ENCODE measurements around the gene AR. TPM values are rescaled to one million over a fixed set of nuclear protein-coding genes. Genes with fewer than 3 reads are reported as not detected.

AR gene
- total and polyA plus RNA-seq, 4 donors, result 0.43 to 5.3 (median 2.8) TPM

DNA sequence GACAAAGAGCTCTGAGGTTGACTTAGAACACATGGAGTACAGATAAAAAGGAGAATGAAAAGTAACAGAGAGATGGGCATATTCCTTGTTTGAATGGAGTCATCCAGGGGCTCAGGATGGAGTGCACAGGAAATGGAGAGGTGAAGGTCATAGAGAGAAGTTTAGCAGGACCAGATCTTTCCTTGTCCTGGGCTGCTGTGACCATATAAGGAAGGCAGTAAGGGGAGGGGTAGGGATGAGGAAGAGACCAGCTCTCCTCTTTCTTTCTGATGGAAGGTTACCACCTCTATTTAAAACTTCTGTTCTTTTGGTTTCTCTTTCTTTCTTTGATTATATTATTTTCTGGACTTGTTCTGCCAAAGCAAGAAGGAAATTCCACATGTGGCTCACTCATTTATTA lies 27.0 kb downstream of the AR start:
- TF ChIP-seq, protein P1, sequence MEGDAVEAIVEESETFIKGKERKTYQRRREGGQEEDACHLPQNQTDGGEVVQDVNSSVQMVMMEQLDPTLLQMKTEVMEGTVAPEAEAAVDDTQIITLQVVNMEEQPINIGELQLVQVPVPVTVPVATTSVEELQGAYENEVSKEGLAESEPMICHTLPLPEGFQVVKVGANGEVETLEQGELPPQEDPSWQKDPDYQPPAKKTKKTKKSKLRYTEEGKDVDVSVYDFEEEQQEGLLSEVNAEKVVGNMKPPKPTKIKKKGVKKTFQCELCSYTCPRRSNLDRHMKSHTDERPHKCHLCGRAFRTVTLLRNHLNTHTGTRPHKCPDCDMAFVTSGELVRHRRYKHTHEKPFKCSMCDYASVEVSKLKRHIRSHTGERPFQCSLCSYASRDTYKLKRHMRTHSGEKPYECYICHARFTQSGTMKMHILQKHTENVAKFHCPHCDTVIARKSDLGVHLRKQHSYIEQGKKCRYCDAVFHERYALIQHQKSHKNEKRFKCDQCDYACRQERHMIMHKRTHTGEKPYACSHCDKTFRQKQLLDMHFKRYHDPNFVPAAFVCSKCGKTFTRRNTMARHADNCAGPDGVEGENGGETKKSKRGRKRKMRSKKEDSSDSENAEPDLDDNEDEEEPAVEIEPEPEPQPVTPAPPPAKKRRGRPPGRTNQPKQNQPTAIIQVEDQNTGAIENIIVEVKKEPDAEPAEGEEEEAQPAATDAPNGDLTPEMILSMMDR (IDR thresholded peaks at IDR 0.05; ENCODE audit: control extremely low read depth, extremely low read depth), result no peak
- DNase-seq (no peak), ATAC-seq (ENCODE audit: insufficient read depth, low FRiP score) (no peak)
- H3K4me1 ChIP-seq (ENCODE audit: control insufficient read depth in 5 of 5, insufficient read depth in 5 of 5, low read length in 5 of 5), result no peaks in the 10 kb centered on the region
- H3K9me3 ChIP-seq (ENCODE audit: control insufficient read depth in 4 of 4, insufficient read depth in 3 of 4, low read length in 3 of 4), result no peaks in the 10 kb centered on the region
- peaks cover 0 to 3% (median 3%) of the 10 kb centered on the region in 3 donors for H3K27me3 ChIP-seq (ENCODE audit: control insufficient read depth in 3 of 3, insufficient read depth in 3 of 3, low read length in 2 of 3)
- H3K9ac ChIP-seq (ENCODE audit: insufficient read depth in 1 of 2, low read length in 2 of 2), result no peak overlapping the region
- no peak overlapping the region for H3K27ac ChIP-seq (ENCODE audit: low read depth in 1 of 2, low read length in 1 of 2)
- no peak overlapping the region for H3K4me3 ChIP-seq
- H3K36me3 ChIP-seq (ENCODE audit: control insufficient read depth in 4 of 4, insufficient read depth in 4 of 4, low read length in 4 of 4), result no peaks in the 10 kb centered on the region

DNA sequence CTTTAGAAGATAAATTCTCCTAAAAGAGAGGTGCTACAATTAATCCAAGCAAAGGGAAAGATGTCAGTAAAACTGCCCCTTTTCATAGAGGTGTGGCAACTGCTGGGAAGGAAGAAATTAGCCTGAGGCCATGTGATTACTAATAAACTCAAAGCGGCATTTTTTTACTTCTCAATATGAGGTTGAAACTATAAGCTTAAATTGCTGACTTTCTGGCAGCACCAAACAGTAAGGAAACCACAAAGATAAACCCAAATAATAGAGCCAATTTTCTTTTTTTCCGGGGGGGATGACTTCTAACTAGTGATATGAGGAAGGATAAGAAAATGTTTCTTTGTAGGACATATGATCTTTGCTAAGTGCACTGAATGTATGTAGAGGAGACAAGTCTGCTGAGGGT lies 30.9 kb downstream of the AR start:
- H3K9ac ChIP-seq (ENCODE audit: insufficient read depth in 1 of 2, low read length in 2 of 2), result no peak overlapping the region
- H3K4me1 ChIP-seq (ENCODE audit: control insufficient read depth in 5 of 5, insufficient read depth in 5 of 5, low read length in 5 of 5), result no peaks in the 10 kb centered on the region
- no peaks in the 10 kb centered on the region for H3K9me3 ChIP-seq (ENCODE audit: control insufficient read depth in 4 of 4, insufficient read depth in 3 of 4, low read length in 3 of 4)
- peaks cover 0 to 3% (median 0%) of the 10 kb centered on the region in 3 donors for H3K27me3 ChIP-seq (ENCODE audit: control insufficient read depth in 3 of 3, insufficient read depth in 3 of 3, low read length in 2 of 3)
- H3K36me3 ChIP-seq (ENCODE audit: control insufficient read depth in 4 of 4, insufficient read depth in 4 of 4, low read length in 4 of 4), result no peaks in the 10 kb centered on the region
- no peak overlapping the region for H3K27ac ChIP-seq (ENCODE audit: low read depth in 1 of 2, low read length in 1 of 2)
- TF ChIP-seq, protein P1 (IDR thresholded peaks at IDR 0.05; ENCODE audit: control extremely low read depth, extremely low read depth), result no peak
- DNase-seq (no peak), ATAC-seq (ENCODE audit: insufficient read depth, low FRiP score) (no peak)
- H3K4me3 ChIP-seq, result no peak overlapping the region
- WGBS, 2 donors, result 39 to 53% methylated on average over 2 of the region's 2 CpGs

DNA sequence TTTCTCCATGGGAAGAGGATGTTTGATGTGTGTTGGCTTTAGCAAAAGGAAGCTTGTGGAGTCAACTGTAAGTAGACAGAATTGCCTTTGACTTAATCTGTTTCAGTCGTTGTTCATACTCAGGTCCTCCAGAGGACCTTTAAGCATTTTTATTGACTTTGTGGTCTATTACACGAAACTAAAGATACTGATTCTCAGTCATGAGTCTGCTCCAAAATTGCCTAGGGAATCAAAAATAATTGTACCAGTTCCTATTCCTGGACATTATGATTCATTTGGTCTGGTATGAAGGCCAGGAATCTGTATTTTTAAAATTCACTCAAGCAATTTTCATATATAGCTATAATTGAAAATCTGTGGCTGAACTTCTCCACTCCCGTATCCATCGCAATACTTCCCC lies 38.6 kb downstream of the AR start:
- Histone ChIP-seq H3K9me3 (ENCODE audit: control insufficient read depth in 4 of 4, insufficient read depth in 3 of 4, low read length in 3 of 4) (peaks cover 0 to 1% (median 0%) of the 10 kb centered on the region in 4 donors), H3K4me1 (ENCODE audit: control insufficient read depth in 5 of 5, insufficient read depth in 5 of 5, low read length in 5 of 5) (no peaks in the 10 kb centered on the region), H3K27ac (ENCODE audit: low read depth in 1 of 2, low read length in 1 of 2) (no peak overlapping the region), H3K36me3 (ENCODE audit: control insufficient read depth in 4 of 4, insufficient read depth in 4 of 4, low read length in 4 of 4) (no peaks in the 10 kb centered on the region), H3K27me3 (ENCODE audit: control insufficient read depth in 3 of 3, insufficient read depth in 3 of 3, low read length in 2 of 3) (no peaks in the 10 kb centered on the region), H3K4me3 (no peak overlapping the region), H3K9ac (ENCODE audit: insufficient read depth in 1 of 2, low read length in 2 of 2) (no peak overlapping the region)
- WGBS, 2 donors, result 69 to 86% methylated on average over 4 of the region's 4 CpGs
- TF ChIP-seq, protein P1 (IDR thresholded peaks at IDR 0.05; ENCODE audit: control extremely low read depth, extremely low read depth), result no peak
- ATAC-seq (ENCODE audit: insufficient read depth, low FRiP score), result no peak
- DNase-seq, result no peak

DNA sequence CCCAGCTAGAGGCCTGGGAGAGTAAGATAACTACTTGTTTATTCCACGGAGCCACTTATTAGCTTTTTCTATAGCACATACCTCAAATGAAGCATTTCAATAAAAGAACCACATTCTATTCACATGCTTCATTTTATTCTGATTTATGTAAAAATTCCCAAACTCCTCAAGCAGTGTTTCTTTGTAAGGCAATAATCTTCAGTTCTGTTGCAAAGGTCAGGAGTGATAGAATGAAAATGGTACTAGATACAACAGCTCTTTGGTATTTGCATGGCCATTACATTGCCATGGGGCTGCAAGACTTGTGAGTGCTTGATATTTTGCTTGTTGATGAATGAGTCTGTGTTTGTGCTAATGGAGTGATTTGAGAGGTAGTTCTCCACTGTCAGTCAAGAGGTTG lies 39.4 kb downstream of the AR start:
- H3K27ac ChIP-seq (ENCODE audit: low read depth in 1 of 2, low read length in 1 of 2), result no peak overlapping the region
- WGBS, 2 donors, result 52 to 82% methylated on average over 1 of the region's 1 CpG
- no peaks in the 10 kb centered on the region for H3K4me1 ChIP-seq (ENCODE audit: control insufficient read depth in 5 of 5, insufficient read depth in 5 of 5, low read length in 5 of 5)
- H3K4me3 ChIP-seq, result no peak overlapping the region
- no peaks in the 10 kb centered on the region for H3K36me3 ChIP-seq (ENCODE audit: control insufficient read depth in 4 of 4, insufficient read depth in 4 of 4, low read length in 4 of 4)
- TF ChIP-seq, protein P1 (IDR thresholded peaks at IDR 0.05; ENCODE audit: control extremely low read depth, extremely low read depth), result no peak
- peaks cover 0 to 1% (median 0%) of the 10 kb centered on the region in 4 donors for H3K9me3 ChIP-seq (ENCODE audit: control insufficient read depth in 4 of 4, insufficient read depth in 3 of 4, low read length in 3 of 4)
- DNase-seq (no peak), ATAC-seq (ENCODE audit: insufficient read depth, low FRiP score) (no peak)
- H3K9ac ChIP-seq (ENCODE audit: insufficient read depth in 1 of 2, low read length in 2 of 2), result no peak overlapping the region
- H3K27me3 ChIP-seq (ENCODE audit: control insufficient read depth in 3 of 3, insufficient read depth in 3 of 3, low read length in 2 of 3), result no peaks in the 10 kb centered on the region

Measured in lung (tissue), 12 donors.